ENCODE results near the gene PIK3AP1.

Gene PIK3AP1

GRCh38 chr10:96626795-96627194 is 93.5 kb downstream of the PIK3AP1 start:
- Histone ChIP-seq H3K4me3 (no peak overlapping the region), H3K27ac (no peak overlapping the region)

GRCh38 chr10:96625173-96625572 is 95.1 kb downstream of the PIK3AP1 start:
- H3K27ac ChIP-seq = no peak overlapping the region
- no peak overlapping the region for H3K4me3 ChIP-seq

DNA sequence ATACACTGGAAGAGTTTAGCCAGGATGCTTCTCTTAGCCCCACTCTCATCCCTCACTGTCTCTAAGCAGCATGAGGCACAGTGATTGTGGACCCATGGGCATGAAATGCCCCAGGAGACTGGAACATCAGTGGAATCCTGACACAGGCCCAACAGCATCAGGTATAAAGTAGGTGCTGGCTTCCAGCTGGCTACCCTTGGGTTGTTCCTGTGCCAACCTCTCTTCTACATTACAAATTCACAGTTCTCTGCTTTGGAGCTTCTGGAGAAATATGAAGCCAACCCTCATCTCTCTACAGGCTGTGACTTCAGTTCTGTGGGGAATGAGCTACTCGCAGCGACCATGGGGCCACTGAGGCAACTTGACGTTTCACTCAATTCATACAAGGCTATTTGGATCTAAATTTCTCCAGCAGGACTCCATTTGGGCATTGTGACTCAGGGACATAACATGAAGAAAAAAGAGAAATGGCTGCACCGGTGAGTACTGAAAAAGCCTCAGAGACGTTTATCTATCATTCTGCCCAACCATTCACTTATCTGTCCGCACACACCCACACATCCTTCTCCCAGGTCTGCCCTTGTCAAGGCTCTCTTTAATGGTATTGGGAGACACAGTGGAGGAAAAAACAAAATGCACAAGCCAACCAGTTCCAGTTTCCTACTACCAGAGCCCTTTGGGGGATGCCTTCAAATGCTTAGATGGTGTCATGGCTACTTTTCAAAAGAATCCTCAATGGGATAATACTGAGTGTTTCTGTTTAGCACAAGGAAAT is 98.1 kb downstream of the PIK3AP1 start:
- Histone ChIP-seq H3K4me3 (no peak overlapping the region), H3K27ac (no peak overlapping the region)

DNA sequence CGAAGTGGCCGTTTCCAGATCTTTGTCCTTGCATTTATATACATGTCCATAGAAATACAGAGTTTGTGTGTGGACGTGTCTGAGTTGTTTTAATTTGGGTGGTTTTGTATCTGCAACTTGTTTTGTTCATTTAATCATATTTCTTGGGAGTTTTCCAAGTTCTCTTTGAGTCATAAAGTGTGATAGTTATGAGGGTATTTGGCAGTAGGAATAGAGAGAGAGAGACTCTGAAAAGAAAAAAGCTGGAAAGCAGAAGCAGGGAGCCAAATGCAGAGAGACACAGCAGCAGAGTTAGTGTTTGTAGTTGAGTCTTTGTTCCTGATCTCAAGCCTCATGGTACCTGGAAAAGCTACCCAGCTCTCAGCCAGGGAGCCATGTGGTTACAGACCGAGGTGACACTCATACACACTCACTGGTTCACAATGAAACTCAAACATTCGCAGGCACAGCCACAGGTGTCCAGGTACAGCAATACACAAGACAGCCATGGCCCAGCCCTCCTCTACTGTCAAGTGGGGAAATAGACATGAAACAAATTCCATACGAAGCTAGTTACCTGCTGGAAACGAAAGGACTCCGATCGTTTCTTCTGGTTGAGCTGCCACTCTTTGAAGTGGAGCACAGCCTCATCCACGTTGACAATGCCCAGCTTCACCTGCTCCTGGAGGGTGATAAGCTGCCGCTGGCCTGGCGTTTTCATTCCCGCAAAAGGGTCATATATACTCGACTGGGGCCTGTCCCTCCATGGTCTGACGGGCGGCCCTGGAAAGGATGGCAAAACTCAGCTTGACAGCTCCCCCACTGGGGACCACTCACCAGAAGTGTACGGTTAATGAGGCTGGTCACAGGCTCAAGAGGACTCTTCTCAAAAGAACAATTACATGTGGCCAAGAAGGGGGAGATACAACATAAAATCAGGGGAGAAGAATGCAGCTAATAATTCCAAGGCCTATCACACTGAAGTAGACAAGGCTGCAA is 100.2 kb downstream of the PIK3AP1 start:
- H3K27ac ChIP-seq = no peak overlapping the region

DNA sequence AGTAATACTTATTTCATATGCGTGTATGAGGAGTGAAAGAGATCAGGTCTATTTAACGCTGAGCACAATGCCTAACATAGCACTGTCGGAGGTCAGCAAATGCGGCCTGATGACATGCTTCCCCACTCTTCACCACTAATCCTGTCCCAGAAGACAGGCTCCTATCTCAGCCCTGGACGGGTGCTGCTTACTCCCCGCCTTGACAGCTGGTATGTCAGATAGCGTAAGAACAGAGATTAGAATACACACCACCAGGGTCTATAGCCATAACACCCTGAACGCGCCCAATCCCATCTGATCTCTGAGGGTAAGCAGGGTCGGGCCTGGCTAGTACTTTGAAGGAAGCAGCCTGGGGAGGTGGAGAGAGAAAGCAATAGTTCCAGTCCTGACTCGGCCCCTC is 101.2 kb downstream of the PIK3AP1 start:
- no peak overlapping the region for H3K4me3 ChIP-seq
- no peak overlapping the region for H3K27ac ChIP-seq

More for the DNA sequence above, 100.2 kb downstream of the PIK3AP1 start:
- no peak overlapping the region for H3K4me3 ChIP-seq

DNA sequence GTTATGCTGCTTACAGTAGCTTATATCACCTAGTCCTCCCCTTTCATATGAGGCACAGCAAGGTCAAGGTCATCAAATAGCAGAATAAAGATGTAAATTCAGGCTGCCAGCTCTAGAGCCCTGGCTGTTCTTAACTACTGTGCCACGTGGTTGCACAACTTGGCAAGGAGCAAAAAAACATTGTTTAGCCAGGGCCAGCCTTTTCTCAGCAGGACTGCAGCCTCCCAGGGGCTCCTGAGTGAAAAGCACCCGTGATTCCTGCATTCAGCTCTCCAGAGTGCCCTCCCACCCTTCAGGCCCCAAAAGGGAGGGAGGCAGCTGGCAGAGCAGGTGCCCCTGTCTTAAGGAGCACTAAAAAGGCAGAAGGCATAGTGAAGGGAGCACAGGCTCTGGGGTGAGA is 101.7 kb downstream of the PIK3AP1 start:
- Histone ChIP-seq H3K4me3 (no peak overlapping the region), H3K27ac (no peak overlapping the region)

DNA sequence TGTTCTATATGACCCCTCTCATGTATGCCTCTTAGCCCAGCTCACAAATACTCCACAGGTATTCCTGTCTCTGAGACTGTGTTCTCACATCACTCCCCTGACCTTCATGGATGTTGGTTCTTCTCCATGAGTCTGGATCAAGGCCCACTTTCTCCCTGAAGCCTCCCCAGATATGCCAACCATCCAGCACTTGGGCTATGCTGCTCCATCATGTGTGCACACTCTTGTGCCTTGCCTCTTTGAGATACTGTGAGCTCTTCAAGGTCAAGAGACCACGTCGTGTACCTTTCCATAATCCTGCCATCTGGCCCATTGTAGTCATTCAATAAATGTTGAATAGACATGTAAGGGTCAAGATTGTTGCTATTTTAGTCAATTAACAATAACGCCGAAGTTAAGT is 103.4 kb downstream of the PIK3AP1 start:
- H3K27ac ChIP-seq = no peak overlapping the region

GRCh38 chr10:96614515-96614914 is 105.8 kb downstream of the PIK3AP1 start:
- Histone ChIP-seq H3K27ac (no peak overlapping the region), H3K4me3 (no peak overlapping the region)

More for the DNA sequence above, 103.4 kb downstream of the PIK3AP1 start:
- no peak overlapping the region for H3K4me3 ChIP-seq

- Histone ChIP-seq H3K4me3 (no peak overlapping the region), H3K27ac (no peak overlapping the region)
Observed at GRCh38 chr10:96613576-96613975, 106.7 kb downstream of the PIK3AP1 start.

- Histone ChIP-seq H3K27ac (no peak overlapping the region), H3K4me3 (no peak overlapping the region)
Observed at GRCh38 chr10:96612055-96612830, 108.1 kb downstream of the PIK3AP1 start.

DNA sequence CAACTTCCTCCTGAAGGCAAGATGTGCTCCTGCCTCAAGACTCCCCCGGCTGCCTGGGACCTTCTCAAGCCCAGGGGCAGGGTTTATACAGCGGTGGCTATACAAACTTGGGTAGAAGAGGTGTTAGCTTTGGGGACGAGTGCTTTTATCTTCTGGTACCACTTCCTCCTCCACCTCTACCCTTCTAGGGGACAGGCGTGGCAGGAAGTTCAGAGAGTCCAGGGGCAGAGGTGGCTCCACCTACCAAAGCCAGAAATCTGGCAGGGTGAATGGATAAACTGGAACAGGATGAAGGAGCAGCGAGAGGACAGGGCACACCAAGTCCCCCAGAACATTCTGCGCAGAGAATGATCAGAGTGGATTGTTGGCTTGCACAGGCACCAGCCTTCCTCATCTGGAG is 109.5 kb downstream of the PIK3AP1 start:
- Histone ChIP-seq H3K4me3 (no peak overlapping the region), H3K27ac (no peak overlapping the region)

GRCh38 chr10:96609510-96609909 is 110.8 kb downstream of the PIK3AP1 start:
- H3K27ac ChIP-seq = no peak overlapping the region
- H3K4me3 ChIP-seq = no peak overlapping the region

GRCh38 chr10:96608805-96609204 is 111.5 kb downstream of the PIK3AP1 start:
- Histone ChIP-seq H3K4me3 (no peak overlapping the region), H3K27ac (no peak overlapping the region)

GRCh38 chr10:96608262-96608661 is 112.1 kb downstream of the PIK3AP1 start:
- no peak overlapping the region for H3K27ac ChIP-seq

DNA sequence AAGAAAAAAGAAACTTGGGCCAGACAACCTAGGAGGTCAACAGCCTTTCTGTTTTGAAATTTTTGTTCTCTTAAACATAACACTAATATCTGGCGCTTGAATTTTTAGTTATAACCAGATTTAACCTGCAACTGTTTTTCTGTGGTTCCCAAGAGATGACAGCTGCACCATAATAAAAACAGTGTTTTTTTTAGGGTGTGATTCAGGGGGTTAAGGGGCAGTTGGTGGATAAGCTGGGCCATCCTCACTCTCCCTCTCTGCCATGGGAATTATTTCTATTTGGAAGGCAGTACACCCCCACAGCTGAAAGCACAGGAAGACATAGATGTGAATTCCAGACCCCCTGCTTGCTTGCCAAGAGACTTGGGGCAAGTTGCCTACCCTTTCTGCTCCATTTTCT is 113.4 kb downstream of the PIK3AP1 start:
- Histone ChIP-seq H3K27ac (no peak overlapping the region), H3K4me3 (no peak overlapping the region)

More at GRCh38 chr10:96608262-96608661, 112.1 kb downstream of the PIK3AP1 start:
- no peak overlapping the region for H3K4me3 ChIP-seq

- Histone ChIP-seq H3K4me3 (no peak overlapping the region), H3K27ac (no peak overlapping the region)
Observed at GRCh38 chr10:96606216-96606615, 114.1 kb downstream of the PIK3AP1 start.

- no peak overlapping the region for H3K4me3 ChIP-seq
- no peak overlapping the region for H3K27ac ChIP-seq
Observed at GRCh38 chr10:96600337-96600736, 120.0 kb downstream of the PIK3AP1 start.

DNA sequence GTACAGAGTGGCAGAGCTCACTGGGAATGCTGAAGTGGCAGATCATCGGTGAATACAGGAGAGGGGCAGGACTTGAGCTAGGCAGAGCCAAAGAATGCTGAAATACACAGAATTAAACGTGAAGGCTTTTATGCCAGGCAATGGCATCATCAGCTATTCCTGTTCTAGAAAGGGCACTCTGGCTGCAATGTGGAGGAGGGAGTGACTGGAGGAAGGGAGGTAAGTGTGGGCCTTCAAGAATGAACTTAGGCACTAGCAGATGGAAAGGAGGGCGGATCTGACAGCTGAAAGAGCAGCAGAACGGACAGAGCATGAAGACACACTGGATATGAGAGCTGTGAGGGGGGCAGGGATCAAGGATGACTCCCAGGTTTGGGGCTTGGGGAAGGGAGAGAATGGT is 121.5 kb downstream of the PIK3AP1 start:
- H3K27ac ChIP-seq = no peak overlapping the region
- H3K4me3 ChIP-seq = no peak overlapping the region

DNA sequence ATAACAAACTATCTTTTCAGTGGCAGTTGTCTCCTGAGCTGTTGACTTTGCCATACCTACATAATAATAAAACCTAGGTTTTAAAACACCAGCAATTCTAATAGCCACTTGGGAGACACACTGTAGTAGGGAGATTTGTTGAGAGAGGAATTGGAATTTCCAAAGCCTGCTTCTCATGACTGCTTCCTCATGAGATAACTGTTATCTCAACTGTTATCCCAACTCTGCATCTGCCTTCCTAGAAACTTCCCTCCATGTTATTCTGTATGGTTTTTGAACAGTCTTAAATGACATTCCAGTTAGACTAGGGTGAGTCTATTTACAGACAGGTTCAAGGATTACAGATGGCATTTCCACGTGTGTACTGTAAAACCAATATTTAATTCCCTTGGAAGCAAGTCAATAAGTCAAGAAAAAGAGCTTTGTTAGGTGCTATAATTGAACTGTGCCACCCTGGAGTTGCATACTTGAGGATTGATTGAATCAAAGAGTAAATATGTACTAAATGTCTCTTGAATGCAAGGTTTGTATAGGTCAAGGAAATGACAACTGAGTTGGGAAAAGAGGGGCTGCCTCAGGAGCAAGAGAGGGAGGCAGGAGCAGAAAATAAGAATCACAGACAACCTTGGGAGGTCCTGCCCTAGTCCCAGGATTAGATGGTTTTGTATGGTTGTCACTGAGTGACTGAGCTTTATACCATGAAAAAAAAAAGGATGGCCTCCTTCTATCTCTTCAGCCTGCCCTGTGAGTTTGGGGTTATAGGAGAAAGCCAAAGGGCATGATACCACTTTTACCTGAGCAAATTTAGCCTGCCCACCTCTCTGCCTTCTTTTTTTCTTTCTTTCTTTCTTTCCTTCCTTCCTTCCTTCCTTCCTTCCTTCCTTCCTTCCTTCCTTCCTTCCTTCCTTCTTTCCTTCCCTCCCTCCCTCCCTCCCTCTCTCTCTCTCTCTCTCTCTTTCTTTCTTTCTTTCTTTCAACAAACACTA is 123.6 kb downstream of the PIK3AP1 start:
- Histone ChIP-seq H3K27ac (no peak overlapping the region), H3K4me3 (no peak overlapping the region)

All from skin epidermis (tissue), 12 donors.